Gastroesophageal sphincter (tissue), 4 donors: ENCODE data around the gene HEPHL1. TPM values are rescaled to one million over a fixed set of nuclear protein-coding genes. Genes with fewer than 3 reads are reported as not detected.

Source experiments
- ATAC-seq: fragments of 150-250 bp; one replicate; pipeline ENCODE4 v1.9.1; 2016; ENCODE audit warnings: mild to moderate bottlenecking, moderate library complexity
- H3K27ac ChIP-seq, 4 donors: fragments of 200-600 bp; sonication (generic) in 3 of 4; 1 replicate in 3 of 4; 2 replicates in 1 of 4; pipeline ENCODE4 v1.5.1; 2016 to 2019
- H3K27me3 ChIP-seq: fragments of 200-600 bp; sonication (generic); one replicate; pipeline ENCODE4 v1.5.1; 2019
- H3K36me3 ChIP-seq, 2 donors: fragments of 200-600 bp; sonication (generic); one replicate each; pipeline ENCODE4 v1.5.1; 2019; ENCODE audit warnings: control low read depth in 1 of 2
- H3K4me1 ChIP-seq, 3 donors: fragments of 200-600 bp; sonication (generic); 1 replicate in 2 of 3; 2 replicates in 1 of 3; pipeline ENCODE4 v1.5.1; 2016 to 2019; ENCODE audit warnings: control low read depth in 2 of 3
- H3K4me3 ChIP-seq, 2 donors: fragments of 200-600 bp; sonication (generic); one replicate each; pipeline ENCODE4 v1.5.1; 2019; ENCODE audit warnings: mild to moderate bottlenecking in 1 of 2, moderate library complexity in 1 of 2
- H3K9me3 ChIP-seq, 3 donors: fragments of 200-600 bp; sonication (generic); one replicate each; pipeline ENCODE4 v1.5.1; 2017 to 2019; ENCODE audit warnings: control low read depth in 2 of 3
- EP300 ChIP-seq: sonication (generic); formaldehyde crosslinking; IDR thresholded peaks from one replicate; pipeline ENCODE4 v1.6.1; 2017; ENCODE audit warnings: antibody characterized with exemption, mild to moderate bottlenecking
- POLR2A ChIP-seq, 2 donors: fragments of 450-650 bp; IDR thresholded peaks; one replicate each; pipeline ENCODE4 v1.6.1; 2017; ENCODE audit warnings: antibody characterized with exemption in 2 of 2, mild to moderate bottlenecking in 2 of 2, moderate library complexity in 1 of 2
- POLR2AphosphoS5 ChIP-seq: sonication (generic); formaldehyde crosslinking; IDR thresholded peaks from one replicate; pipeline ENCODE4 v1.6.1; 2017; ENCODE audit warnings: antibody characterized with exemption
- WGBS, 2 donors: methylation state at CpG; one replicate each; pipeline ENCODE4 v1.1.5; 2018; ENCODE audit warnings: low coverage in 1 of 2; 5-methylcytosine and 5-hydroxymethylcytosine counted together
- total RNA-seq, 4 donors: library from RNA; depleted of rRNA; stranded (reverse); fragments of >200 nt; gene quantifications; one replicate each; pipeline ENCODE4 v1.1.0, GENCODE V29; 2016
- TF ChIP-seq, protein P1 (sequence below), 4 experiments: fragments of 200-600 bp in 2 of 4; fragments of 450-650 bp in 2 of 4; sonication (generic) in 1 of 4; IDR thresholded peaks; one replicate each; pipeline ENCODE4 v1.5.1; 2017 to 2019; ENCODE audit warnings: antibody characterized with exemption in 4 of 4, mild to moderate bottlenecking in 2 of 4, moderate library complexity in 2 of 4

The HEPHL1 gene
- total RNA-seq, 4 donors from 2014 or later: 0.16 to 0.67 TPM; not detected in 2

DNA sequence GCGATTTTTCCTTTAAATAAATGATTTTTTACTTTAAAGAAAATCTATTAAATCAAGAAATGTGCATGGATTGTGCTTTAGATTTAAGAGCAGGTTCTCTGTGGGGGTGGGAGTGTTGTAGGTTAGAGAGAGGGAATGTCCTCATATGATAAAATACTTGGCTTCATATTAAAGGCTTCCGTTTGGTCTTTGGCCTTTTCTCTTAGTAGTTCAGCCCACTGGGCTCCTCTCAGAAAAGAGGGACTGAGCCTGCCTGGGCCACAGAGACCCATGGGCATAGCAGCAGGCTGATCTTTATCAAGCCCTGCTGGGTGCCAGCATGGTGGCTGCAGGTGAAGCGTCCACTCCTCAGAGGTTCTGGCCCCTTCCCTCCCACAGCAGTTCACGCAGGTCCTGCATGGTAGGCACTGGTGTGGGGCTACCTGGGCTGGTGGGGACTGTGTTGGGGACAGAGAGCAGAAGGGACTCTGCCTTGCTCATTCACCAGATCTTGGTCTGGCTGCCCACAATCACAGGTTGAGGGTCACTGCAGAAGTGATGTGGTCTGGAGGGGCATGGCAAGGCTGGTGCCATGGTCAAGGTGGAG lies 111.8 kb downstream of the HEPHL1 start:
- peaks cover 6 to 69% (median 36%) of the 10 kb centered on the region in 3 donors for H3K4me1 ChIP-seq
- TF ChIP-seq EP300 (no peak), POLR2A (IDR thresholded peaks at IDR 0.05) (no peak), POLR2AphosphoS5 (no peak)
- TF ChIP-seq, protein P1, sequence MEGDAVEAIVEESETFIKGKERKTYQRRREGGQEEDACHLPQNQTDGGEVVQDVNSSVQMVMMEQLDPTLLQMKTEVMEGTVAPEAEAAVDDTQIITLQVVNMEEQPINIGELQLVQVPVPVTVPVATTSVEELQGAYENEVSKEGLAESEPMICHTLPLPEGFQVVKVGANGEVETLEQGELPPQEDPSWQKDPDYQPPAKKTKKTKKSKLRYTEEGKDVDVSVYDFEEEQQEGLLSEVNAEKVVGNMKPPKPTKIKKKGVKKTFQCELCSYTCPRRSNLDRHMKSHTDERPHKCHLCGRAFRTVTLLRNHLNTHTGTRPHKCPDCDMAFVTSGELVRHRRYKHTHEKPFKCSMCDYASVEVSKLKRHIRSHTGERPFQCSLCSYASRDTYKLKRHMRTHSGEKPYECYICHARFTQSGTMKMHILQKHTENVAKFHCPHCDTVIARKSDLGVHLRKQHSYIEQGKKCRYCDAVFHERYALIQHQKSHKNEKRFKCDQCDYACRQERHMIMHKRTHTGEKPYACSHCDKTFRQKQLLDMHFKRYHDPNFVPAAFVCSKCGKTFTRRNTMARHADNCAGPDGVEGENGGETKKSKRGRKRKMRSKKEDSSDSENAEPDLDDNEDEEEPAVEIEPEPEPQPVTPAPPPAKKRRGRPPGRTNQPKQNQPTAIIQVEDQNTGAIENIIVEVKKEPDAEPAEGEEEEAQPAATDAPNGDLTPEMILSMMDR (IDR thresholded peaks at IDR 0.05): no peak
- no peak overlapping the region for H3K27ac ChIP-seq
- no peaks in the 10 kb centered on the region for H3K27me3 ChIP-seq
- WGBS, 2 donors: 78 to 93% methylated on average over 2 of the region's 4 CpGs
- H3K9me3 ChIP-seq: no peaks in the 10 kb centered on the region
- no peaks in the 10 kb centered on the region for H3K36me3 ChIP-seq
- no peak for ATAC-seq
- no peak overlapping the region for H3K4me3 ChIP-seq

DNA sequence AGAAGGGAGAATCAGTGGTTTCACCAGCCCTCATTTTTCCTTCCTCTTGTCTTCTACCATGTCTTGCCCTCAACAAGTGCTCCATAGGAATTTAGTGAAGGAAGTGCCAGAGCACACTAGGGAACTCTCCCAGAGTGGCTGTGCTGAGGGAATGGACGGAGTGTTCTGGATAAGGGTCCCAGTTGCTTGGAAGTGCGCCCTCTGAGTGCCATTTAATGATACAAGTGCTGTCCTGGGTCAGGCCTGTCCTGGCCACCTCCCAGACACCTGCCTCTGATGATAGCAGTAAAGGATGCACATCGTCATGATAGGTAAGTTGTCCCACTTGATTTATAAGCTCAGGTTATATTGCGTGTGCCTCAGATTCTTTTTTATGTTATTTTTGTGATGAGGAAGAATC lies 112.6 kb downstream of the HEPHL1 start:
- no peaks in the 10 kb centered on the region for H3K9me3 ChIP-seq
- H3K36me3 ChIP-seq: no peaks in the 10 kb centered on the region
- peak overlapping the region in 2 of 4 donors; percentile 71 to 74 for H3K27ac ChIP-seq
- H3K4me3 ChIP-seq: no peak overlapping the region
- no peak for TF ChIP-seq EP300
- TF ChIP-seq POLR2A (IDR thresholded peaks at IDR 0.05): no peak
- TF ChIP-seq, protein P1 (IDR thresholded peaks at IDR 0.05): no peak
- no peak for TF ChIP-seq POLR2AphosphoS5
- no peak for ATAC-seq
- H3K27me3 ChIP-seq: no peaks in the 10 kb centered on the region
- H3K4me1 ChIP-seq: peaks cover 6 to 66% (median 36%) of the 10 kb centered on the region in 3 donors
- WGBS, 2 donors: 86 to 89% methylated on average over 2 to 4 of the region's 4 CpGs

DNA sequence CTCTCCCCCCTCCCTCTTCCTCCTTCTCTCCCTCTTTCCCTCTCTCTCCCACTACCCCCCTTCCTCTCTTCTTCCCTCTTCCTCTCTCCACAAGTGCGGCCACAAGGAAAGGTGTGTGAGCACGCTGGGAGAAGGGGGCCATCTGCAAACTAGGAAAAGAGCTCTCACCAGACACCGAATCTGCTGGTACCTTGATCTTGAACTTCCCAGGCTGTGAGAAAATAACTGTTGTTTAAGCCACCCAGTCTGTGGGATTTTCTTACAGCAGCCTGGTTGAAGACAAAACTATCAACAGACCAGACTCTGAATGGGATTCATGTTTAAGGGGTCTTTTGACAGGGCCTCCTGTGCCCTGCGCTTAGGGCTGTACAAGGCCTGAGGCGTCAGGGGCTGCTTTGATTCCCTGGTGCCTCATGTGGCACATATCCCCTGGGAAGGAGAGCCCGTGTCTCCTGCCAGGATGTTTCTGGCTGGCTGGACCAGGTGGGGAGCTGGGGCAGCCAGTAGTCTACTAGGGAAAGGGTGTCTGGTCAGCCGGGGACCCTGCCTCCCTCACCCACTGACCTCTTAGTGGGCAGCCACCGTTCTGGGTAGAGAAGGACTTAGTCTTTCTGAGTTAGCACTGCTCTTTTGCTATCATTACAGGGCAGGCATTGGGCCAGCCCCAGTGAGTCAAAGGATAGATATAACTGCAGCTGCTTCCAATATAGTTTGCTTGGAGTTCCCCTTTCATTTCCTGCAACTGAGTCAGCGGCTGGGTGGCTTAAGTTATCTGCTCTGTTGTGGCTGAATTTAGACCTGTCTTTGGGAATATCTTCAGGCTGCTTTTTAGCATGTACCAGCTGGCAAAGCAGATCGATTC lies 113.7 kb downstream of the HEPHL1 start:
- TF ChIP-seq EP300 (no peak), POLR2A (IDR thresholded peaks at IDR 0.05) (no peak), POLR2AphosphoS5 (peak; percentile 46)
- WGBS, 2 donors: 20 to 61% methylated on average over 2 of the region's 10 CpGs
- Histone ChIP-seq H3K4me3 (no peak overlapping the region), H3K36me3 (no peaks in the 10 kb centered on the region), H3K9me3 (no peaks in the 10 kb centered on the region), H3K27me3 (no peaks in the 10 kb centered on the region), H3K4me1 (peaks cover 6 to 68% (median 34%) of the 10 kb centered on the region in 3 donors), H3K27ac (peak overlapping the region; percentile 26 to 80 (median 72))
- ATAC-seq: peak; percentile 68

DNA sequence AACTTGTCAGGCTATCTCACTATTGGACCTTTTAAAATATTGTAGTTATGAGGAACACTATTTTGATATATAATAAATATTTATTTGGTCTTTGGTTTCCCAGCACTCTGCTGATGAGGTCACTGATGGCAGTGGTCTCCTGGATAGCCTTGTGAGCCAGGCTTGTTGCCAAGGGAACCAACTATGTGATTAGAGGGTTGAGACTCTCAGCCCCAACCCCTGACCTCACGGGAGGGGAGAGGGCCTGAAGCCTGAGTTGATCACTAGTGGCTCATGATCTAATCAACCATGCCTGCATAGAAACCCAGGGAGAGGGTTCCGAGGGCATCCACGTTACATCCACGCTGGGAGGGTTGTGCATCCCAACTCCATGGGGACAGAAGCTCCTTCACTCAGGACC lies 118.3 kb downstream of the HEPHL1 start:
- TF ChIP-seq, protein P1 (IDR thresholded peaks at IDR 0.05): no peak
- TF ChIP-seq EP300: no peak
- no peak for TF ChIP-seq POLR2A (IDR thresholded peaks at IDR 0.05)
- no peak for TF ChIP-seq POLR2AphosphoS5
- Histone ChIP-seq H3K9me3 (no peaks in the 10 kb centered on the region), H3K36me3 (no peaks in the 10 kb centered on the region), H3K4me1 (peaks cover 0 to 55% (median 11%) of the 10 kb centered on the region in 3 donors), H3K27me3 (no peaks in the 10 kb centered on the region), H3K4me3 (no peak overlapping the region), H3K27ac (no peak overlapping the region)
- ATAC-seq: no peak
- WGBS, 2 donors: 89 to 95% methylated on average over 3 to 4 of the region's 4 CpGs

DNA sequence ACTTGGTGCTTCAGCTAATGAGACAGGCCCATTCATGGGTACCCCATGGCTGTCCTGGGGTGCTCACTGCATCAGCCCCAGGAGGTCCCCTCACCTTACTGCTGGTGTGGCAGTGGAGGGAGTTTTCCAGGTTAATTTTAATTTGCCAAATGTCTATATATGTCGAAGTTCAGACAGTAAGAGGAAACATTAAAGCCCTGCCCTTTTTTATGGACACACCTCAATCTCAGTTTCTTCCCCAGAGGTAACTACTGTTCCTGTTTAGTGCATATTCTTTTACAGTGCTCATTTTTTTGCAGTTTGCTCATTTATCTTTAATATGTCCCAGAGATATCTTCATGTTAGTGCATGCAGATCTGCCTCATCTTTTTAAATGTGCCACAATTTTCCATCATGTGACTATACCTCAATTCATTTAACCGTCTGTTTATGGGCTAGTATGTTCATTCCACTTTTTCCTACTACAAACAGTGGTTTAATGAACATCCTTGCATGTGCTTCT lies 119.1 kb downstream of the HEPHL1 start:
- WGBS, 2 donors: 85 to 92% methylated on average over 2 of the region's 2 CpGs
- TF ChIP-seq, protein P1 (IDR thresholded peaks at IDR 0.05): no peak
- no peak overlapping the region for H3K27ac ChIP-seq
- H3K4me3 ChIP-seq: no peak overlapping the region
- H3K27me3 ChIP-seq: no peaks in the 10 kb centered on the region
- no peaks in the 10 kb centered on the region for H3K36me3 ChIP-seq
- H3K9me3 ChIP-seq: no peaks in the 10 kb centered on the region
- no peak for ATAC-seq
- H3K4me1 ChIP-seq: peaks cover 0 to 49% (median 5%) of the 10 kb centered on the region in 3 donors
